DOHH2 (cell line): ENCODE results near the gene NF1.

Source experiments
- H3F3A ChIP-seq: fragments of 200-600 bp; sonication (generic), shearing (Covaris generic); 2 replicates; pipeline ENCODE4 v1.6.0; 2016; ENCODE audit warnings: antibody characterized with exemption, mild to moderate bottlenecking; ENCODE audit not compliant: control insufficient read depth, insufficient read depth
- H3K27ac ChIP-seq: fragments of 200-600 bp; sonication (generic); 2 replicates; pipeline ENCODE4 v1.5.1; 2014; ENCODE audit warnings: low read depth, mild to moderate bottlenecking, low read length, moderate library complexity
- H3K27me3 ChIP-seq: fragments of 200-600 bp; sonication (generic); 2 replicates; pipeline ENCODE4 v1.6.1; 2014; ENCODE audit warnings: mild to moderate bottlenecking, low read length, mixed read lengths; ENCODE audit not compliant: control insufficient read depth
- H3K36me3 ChIP-seq: fragments of 200-600 bp; sonication (generic); 2 replicates; pipeline ENCODE4 v1.6.1; 2014; ENCODE audit warnings: mild to moderate bottlenecking, low read length, moderate library complexity, mixed read lengths; ENCODE audit not compliant: control insufficient read depth
- H3K4me1 ChIP-seq: fragments of 200-600 bp; sonication (generic); 2 replicates; pipeline ENCODE4 v1.6.1; 2014; ENCODE audit warnings: mild to moderate bottlenecking, low read length, mixed read lengths; ENCODE audit not compliant: control insufficient read depth
- H3K4me2 ChIP-seq: fragments of 200-600 bp; sonication (generic); 2 replicates; pipeline ENCODE4 v1.6.0; 2014; ENCODE audit warnings: mild to moderate bottlenecking, low read length, moderate library complexity
- H3K4me3 ChIP-seq: fragments of 200-600 bp; sonication (generic); 2 replicates; pipeline ENCODE4 v1.5.1; 2014; ENCODE audit warnings: mild to moderate bottlenecking, low read length, mixed read lengths
- H3K79me2 ChIP-seq: fragments of 200-600 bp; sonication (generic); 2 replicates; pipeline ENCODE4 v1.6.1; 2014; ENCODE audit warnings: mild to moderate bottlenecking, low read length, mixed read lengths; ENCODE audit not compliant: control insufficient read depth
- H3K9me2 ChIP-seq: fragments of 200-600 bp; sonication (generic); replicated peaks from 2 replicates; pipeline ENCODE4 v1.6.1; 2014; ENCODE audit warnings: mild to moderate bottlenecking, low read length, mixed read lengths; ENCODE audit not compliant: control insufficient read depth
- H3K9me3 ChIP-seq: fragments of 200-600 bp; sonication (generic); 2 replicates; pipeline ENCODE4 v1.6.1; 2014; ENCODE audit warnings: antibody characterized with exemption, low read length, mixed read lengths; ENCODE audit not compliant: control insufficient read depth, insufficient read depth
- H4K20me1 ChIP-seq: fragments of 200-600 bp; sonication (generic); 2 replicates; pipeline ENCODE4 v1.6.0; 2014; ENCODE audit warnings: low read depth, mild to moderate bottlenecking, antibody characterized with exemption, low read length, moderate library complexity; ENCODE audit not compliant: control insufficient read depth, insufficient read depth
- EZH2phosphoT487 ChIP-seq: fragments of 200-600 bp; sonication (generic); IDR thresholded peaks from 2 replicates; pipeline ENCODE4 v1.6.1; 2017; ENCODE audit warnings: borderline replicate concordance, mild to moderate bottlenecking, antibody characterized with exemption, low read length, moderate library complexity, mixed read lengths
- TF ChIP-seq, protein P1 (sequence below): fragments of 200-600 bp; sonication (generic); IDR thresholded peaks from one replicate; pipeline ENCODE4 v1.5.1; 2014; ENCODE audit warnings: antibody characterized with exemption, mild to moderate bottlenecking, low read depth, low read length; ENCODE audit not compliant: poor library complexity, severe bottlenecking

NF1 gene

DNA sequence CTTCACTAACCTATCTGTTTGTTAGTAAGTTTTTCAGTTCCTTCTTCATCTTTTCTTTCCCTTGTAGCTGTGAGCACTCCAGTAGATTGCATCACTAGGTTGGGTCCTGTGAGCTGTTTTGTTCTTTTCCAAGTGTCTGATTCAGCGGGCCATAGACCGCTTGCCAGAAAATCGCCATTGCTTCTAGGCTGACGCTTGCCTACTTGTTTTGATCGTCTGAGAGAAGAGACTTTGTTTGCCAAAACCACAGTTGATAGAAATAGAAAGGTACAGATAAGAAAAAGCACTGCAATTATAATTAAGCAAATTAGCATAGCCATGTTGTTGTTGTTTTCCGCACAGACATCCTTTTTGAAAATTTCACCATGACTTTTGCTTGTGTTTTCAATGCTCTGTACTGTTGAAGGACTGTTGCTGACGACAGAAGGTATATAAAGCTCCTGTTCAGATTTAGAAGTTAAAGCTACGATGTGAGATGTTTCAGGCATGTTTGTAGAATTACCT is 223.6 kb downstream of the NF1 start:
- Histone ChIP-seq H3K4me3 (peak overlapping the region; percentile 80), H3K9me2 (no peaks in the 10 kb centered on the region), H4K20me1 (no peaks in the 10 kb centered on the region), H3F3A (peaks cover 49% of the 10 kb centered on the region), H3K9me3 (no peaks in the 10 kb centered on the region), H3K27me3 (no peaks in the 10 kb centered on the region), H3K79me2 (peaks cover 87% of the 10 kb centered on the region), H3K4me1 (peaks cover 67% of the 10 kb centered on the region), H3K36me3 (peaks cover 73% of the 10 kb centered on the region), H3K27ac (peak overlapping the region; percentile 97), H3K4me2 (peak overlapping the region; percentile 88)
- no peak for TF ChIP-seq EZH2phosphoT487

DNA sequence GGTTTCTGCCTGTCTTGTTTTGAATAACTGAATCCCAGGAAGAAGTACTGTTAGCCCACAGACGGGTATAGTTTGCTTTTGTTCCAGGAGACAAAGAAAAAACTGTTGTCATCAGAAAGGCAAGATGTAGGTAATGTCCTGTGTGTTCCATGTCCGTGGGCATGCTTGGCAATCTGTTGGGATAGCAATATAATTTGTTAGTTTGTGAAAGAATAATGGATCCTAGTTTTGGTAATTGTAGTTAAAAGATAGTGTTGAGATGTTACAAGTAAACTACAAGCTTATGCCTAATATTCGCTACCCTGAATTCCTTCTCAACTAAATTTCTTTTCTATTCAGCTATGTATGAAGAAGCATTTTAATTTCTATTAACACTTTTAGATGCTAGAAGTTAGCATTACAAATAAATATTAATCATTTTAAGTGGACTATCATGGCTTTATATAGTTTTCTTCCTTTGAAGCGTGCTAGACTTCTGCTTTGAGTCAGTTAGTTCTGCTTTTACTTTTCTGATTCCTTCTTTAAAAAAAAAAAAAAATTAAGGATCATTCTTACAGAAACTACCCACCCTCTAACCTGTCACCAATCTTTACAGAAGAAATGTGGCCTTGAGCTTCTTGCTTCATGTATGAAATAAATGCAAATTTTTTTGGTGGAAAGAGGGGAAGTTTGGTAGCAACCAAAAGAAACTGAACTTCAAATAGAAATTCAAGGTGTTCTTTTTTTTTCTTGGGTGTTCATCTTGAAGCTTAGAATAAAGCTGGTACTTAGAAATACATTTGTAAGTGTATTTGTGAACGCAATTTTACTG is 224.3 kb downstream of the NF1 start:
- peak overlapping the region; percentile 97 for H3K27ac ChIP-seq
- H3K79me2 ChIP-seq: peaks cover 89% of the 10 kb centered on the region
- H3K36me3 ChIP-seq: peaks cover 73% of the 10 kb centered on the region
- H3K9me3 ChIP-seq: no peaks in the 10 kb centered on the region
- H3K4me1 ChIP-seq: peaks cover 63% of the 10 kb centered on the region
- peak overlapping the region; percentile 80 for H3K4me3 ChIP-seq
- H3K4me2 ChIP-seq: peak overlapping the region; percentile 88
- H3F3A ChIP-seq: peaks cover 44% of the 10 kb centered on the region
- TF ChIP-seq, protein P1, sequence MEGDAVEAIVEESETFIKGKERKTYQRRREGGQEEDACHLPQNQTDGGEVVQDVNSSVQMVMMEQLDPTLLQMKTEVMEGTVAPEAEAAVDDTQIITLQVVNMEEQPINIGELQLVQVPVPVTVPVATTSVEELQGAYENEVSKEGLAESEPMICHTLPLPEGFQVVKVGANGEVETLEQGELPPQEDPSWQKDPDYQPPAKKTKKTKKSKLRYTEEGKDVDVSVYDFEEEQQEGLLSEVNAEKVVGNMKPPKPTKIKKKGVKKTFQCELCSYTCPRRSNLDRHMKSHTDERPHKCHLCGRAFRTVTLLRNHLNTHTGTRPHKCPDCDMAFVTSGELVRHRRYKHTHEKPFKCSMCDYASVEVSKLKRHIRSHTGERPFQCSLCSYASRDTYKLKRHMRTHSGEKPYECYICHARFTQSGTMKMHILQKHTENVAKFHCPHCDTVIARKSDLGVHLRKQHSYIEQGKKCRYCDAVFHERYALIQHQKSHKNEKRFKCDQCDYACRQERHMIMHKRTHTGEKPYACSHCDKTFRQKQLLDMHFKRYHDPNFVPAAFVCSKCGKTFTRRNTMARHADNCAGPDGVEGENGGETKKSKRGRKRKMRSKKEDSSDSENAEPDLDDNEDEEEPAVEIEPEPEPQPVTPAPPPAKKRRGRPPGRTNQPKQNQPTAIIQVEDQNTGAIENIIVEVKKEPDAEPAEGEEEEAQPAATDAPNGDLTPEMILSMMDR: no peak
- TF ChIP-seq EZH2phosphoT487: no peak
- no peaks in the 10 kb centered on the region for H3K27me3 ChIP-seq
- H4K20me1 ChIP-seq: no peaks in the 10 kb centered on the region
- H3K9me2 ChIP-seq: no peaks in the 10 kb centered on the region

DNA sequence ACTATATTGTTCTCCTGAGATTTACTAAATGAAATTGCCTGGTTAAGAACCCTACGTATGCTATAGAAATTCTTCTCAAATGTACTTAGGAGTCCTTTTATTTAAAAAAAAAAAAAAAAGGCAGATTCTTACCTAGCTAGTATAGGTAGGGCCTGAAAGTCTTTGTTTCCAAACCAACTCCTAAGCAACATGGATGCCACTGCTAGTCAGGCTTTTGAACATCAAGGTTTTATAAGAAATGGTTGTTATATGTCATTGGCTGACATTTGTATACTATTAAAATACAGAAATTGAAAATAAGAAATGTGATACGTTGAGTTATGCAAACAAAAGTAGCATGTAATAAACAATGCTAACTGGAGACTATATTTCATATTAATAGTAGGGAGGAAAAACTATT is 225.5 kb downstream of the NF1 start:
- peaks cover 52% of the 10 kb centered on the region for H3K4me1 ChIP-seq
- H3K27ac ChIP-seq: peak overlapping the region; percentile 97
- no peaks in the 10 kb centered on the region for H3K9me3 ChIP-seq
- H3K4me3 ChIP-seq: peak overlapping the region; percentile 80
- H3K9me2 ChIP-seq: no peaks in the 10 kb centered on the region
- no peaks in the 10 kb centered on the region for H4K20me1 ChIP-seq
- H3F3A ChIP-seq: peaks cover 32% of the 10 kb centered on the region
- peaks cover 81% of the 10 kb centered on the region for H3K79me2 ChIP-seq
- no peaks in the 10 kb centered on the region for H3K27me3 ChIP-seq
- peaks cover 66% of the 10 kb centered on the region for H3K36me3 ChIP-seq
- TF ChIP-seq EZH2phosphoT487: no peak
- TF ChIP-seq, protein P1: no peak
- peak overlapping the region; percentile 88 for H3K4me2 ChIP-seq

DNA sequence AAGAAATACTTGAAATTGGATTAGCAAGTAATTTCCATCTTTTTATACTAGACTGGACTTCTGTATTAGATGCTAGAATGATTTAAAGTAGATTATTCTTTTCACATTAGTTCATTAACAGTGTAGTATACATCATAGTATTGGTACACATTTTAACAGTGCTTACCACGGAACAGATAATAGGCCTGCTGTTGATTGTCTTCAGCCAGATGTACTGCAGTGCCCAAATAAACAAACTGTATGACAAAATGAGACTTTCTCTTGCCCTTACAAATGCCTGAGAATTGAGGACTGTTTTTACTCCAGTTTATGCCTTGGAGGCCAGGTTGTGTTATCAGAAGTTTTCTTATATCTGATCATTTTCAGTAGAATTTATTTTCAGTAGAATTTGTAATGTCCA is 226.0 kb downstream of the NF1 start:
- no peaks in the 10 kb centered on the region for H3K27me3 ChIP-seq
- peak overlapping the region; percentile 80 for H3K4me3 ChIP-seq
- H3K36me3 ChIP-seq: peaks cover 64% of the 10 kb centered on the region
- H4K20me1 ChIP-seq: no peaks in the 10 kb centered on the region
- no peaks in the 10 kb centered on the region for H3K9me2 ChIP-seq
- no peaks in the 10 kb centered on the region for H3K9me3 ChIP-seq
- H3K79me2 ChIP-seq: peaks cover 75% of the 10 kb centered on the region
- H3K4me2 ChIP-seq: peak overlapping the region; percentile 88
- peaks cover 46% of the 10 kb centered on the region for H3K4me1 ChIP-seq
- TF ChIP-seq, protein P1: no peak
- no peak for TF ChIP-seq EZH2phosphoT487
- H3K27ac ChIP-seq: peak overlapping the region; percentile 97
- H3F3A ChIP-seq: peaks cover 31% of the 10 kb centered on the region
